ENCODE measurements around the gene C11orf91. TPM values are rescaled to one million over a fixed set of nuclear protein-coding genes. Genes with fewer than 3 reads are reported as not detected.

C11orf91 gene
- total RNA-seq, 2 experiments from 2014 or later = not detected

DNA sequence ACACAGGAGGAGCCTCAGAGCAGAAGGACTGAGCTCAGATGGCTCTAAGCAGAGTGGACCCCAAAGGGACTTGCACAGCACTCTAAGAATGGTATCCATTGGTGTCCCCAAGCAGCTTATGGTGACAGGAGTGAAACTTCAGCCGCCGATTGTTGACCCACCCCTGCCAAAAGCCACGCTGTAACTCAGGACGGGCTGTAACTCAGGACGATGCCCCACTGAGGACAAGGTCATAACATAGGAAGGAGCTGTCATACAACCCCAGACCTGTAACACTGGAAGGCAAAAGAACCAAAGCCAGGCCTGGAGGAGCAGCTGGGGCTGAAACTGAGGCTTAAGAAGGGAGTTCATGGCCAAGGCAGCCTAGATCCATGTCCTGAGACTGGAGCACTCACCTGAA is 21.4 kb upstream of the C11orf91 start:
- H3K4me2 ChIP-seq (ENCODE audit: low read length) = no peak overlapping the region
- no peaks in the 10 kb centered on the region for H3K9me2 ChIP-seq (ENCODE audit: insufficient read depth, low read length)
- CTCF ChIA-PET (ENCODE audit: unreplicated experiment) = interaction anchor here (1.1 kb wide), 1 partner anchor 20 kb away, joined by 4 read pairs; no protein-coding TSS in a partner anchor
- no peak overlapping the region for H3K27ac ChIP-seq (ENCODE audit: low read depth, low read length, poor library complexity, severe bottlenecking)
- no TSS peak for BruUV-seq (replicated peaks)
- H3K79me2 ChIP-seq (ENCODE audit: insufficient read depth, low read depth, low read length) = no peaks in the 10 kb centered on the region
- H3K4me3 ChIP-seq (ENCODE audit: low read depth, low read length, poor library complexity, severe bottlenecking) = no peak overlapping the region
- intact Hi-C loops (cut with micrococcal nuclease; ENCODE audit: unreplicated experiment) = no loop called here
- H2AFZ ChIP-seq (ENCODE audit: low read length) = no peak overlapping the region
- TF ChIP-seq EZH2phosphoT487 (IDR thresholded peaks at IDR 0.05; ENCODE audit: borderline replicate concordance, low read depth, low read length) = no peak
- TF ChIP-seq CTCF (conservative IDR thresholded peaks at IDR 0.05; ENCODE audit: low read length) = no peak
- H4K20me1 ChIP-seq (ENCODE audit: insufficient read depth, low read length) = no peaks in the 10 kb centered on the region
- H3K4me1 ChIP-seq (ENCODE audit: insufficient read depth, low read length, poor library complexity, severe bottlenecking) = no peaks in the 10 kb centered on the region
- POLR2A ChIA-PET = interaction anchor here (0.6 kb wide), 1 partner anchor 596 kb away, joined by 3 read pairs; no protein-coding TSS in a partner anchor
- no peak for DNase-seq (ENCODE audit: low spot score)
- H3K9me3 ChIP-seq (ENCODE audit: low read length) = no peaks in the 10 kb centered on the region
- H3K36me3 ChIP-seq (ENCODE audit: insufficient read depth, low read length) = peaks cover 7% of the 10 kb centered on the region; the same call in 1 of the 2 replicates

GRCh38 chr11:33721426-33721825 is 20.8 kb upstream of the C11orf91 start:
- Histone ChIP-seq H3K79me2 (ENCODE audit: insufficient read depth, low read depth, low read length) (no peaks in the 10 kb centered on the region), H3K4me1 (ENCODE audit: insufficient read depth, low read length, poor library complexity, severe bottlenecking) (no peaks in the 10 kb centered on the region), H3K36me3 (ENCODE audit: insufficient read depth, low read length) (peaks cover 7% of the 10 kb centered on the region; the same call in 1 of the 2 replicates), H3K4me2 (ENCODE audit: low read length) (no peak overlapping the region), H4K20me1 (ENCODE audit: insufficient read depth, low read length) (no peaks in the 10 kb centered on the region), H3K4me3 (ENCODE audit: low read depth, low read length, poor library complexity, severe bottlenecking) (no peak overlapping the region), H2AFZ (ENCODE audit: low read length) (no peak overlapping the region), H3K9me2 (ENCODE audit: insufficient read depth, low read length) (no peaks in the 10 kb centered on the region), H3K27ac (ENCODE audit: low read depth, low read length, poor library complexity, severe bottlenecking) (no peak overlapping the region), H3K9me3 (ENCODE audit: low read length) (no peaks in the 10 kb centered on the region)
- intact Hi-C loops (cut with micrococcal nuclease; ENCODE audit: unreplicated experiment) = no loop called here
- BruUV-seq (replicated peaks) = no TSS peak
- CTCF ChIA-PET (ENCODE audit: unreplicated experiment) = interaction anchor here (1.1 kb wide), 1 partner anchor 21 kb away, joined by 4 read pairs; no protein-coding TSS in a partner anchor
- POLR2A ChIA-PET = interaction anchor here (0.6 to 1.1 kb wide), 2 partner anchors 40 to 596 kb away, joined by 3 read pairs; no protein-coding TSS in a partner anchor
- DNase-seq (ENCODE audit: low spot score) = no peak
- TF ChIP-seq CTCF (conservative IDR thresholded peaks at IDR 0.05; ENCODE audit: low read length) = no peak
- TF ChIP-seq EZH2phosphoT487 (IDR thresholded peaks at IDR 0.05; ENCODE audit: borderline replicate concordance, low read depth, low read length) = no peak

- POLR2A ChIA-PET = interaction anchor here (0.9 kb wide), 1 partner anchor 34 kb away, joined by 6 read pairs; no protein-coding TSS in a partner anchor
- no TSS peak for BruUV-seq (replicated peaks)
- DNase-seq (ENCODE audit: low spot score) = no peak
Observed at GRCh38 chr11:33719587-33719986, 19.0 kb upstream of the C11orf91 start.

More at GRCh38 chr11:33719587-33719986, 19.0 kb upstream of the C11orf91 start:
- H3K79me2 ChIP-seq (ENCODE audit: insufficient read depth, low read depth, low read length) = no peaks in the 10 kb centered on the region
- no peak overlapping the region for H3K4me2 ChIP-seq (ENCODE audit: low read length)
- H3K27ac ChIP-seq (ENCODE audit: low read depth, low read length, poor library complexity, severe bottlenecking) = no peak overlapping the region
- CTCF ChIA-PET (ENCODE audit: unreplicated experiment) = no interaction called here
- no peaks in the 10 kb centered on the region for H3K9me3 ChIP-seq (ENCODE audit: low read length)
- no peak overlapping the region for H3K4me3 ChIP-seq (ENCODE audit: low read depth, low read length, poor library complexity, severe bottlenecking)
- intact Hi-C loops (cut with micrococcal nuclease; ENCODE audit: unreplicated experiment) = no loop called here
- peaks cover 7% of the 10 kb centered on the region; the same call in 1 of the 2 replicates for H3K36me3 ChIP-seq (ENCODE audit: insufficient read depth, low read length)
- no peak for TF ChIP-seq CTCF (conservative IDR thresholded peaks at IDR 0.05; ENCODE audit: low read length)
- TF ChIP-seq EZH2phosphoT487 (IDR thresholded peaks at IDR 0.05; ENCODE audit: borderline replicate concordance, low read depth, low read length) = no peak
- H4K20me1 ChIP-seq (ENCODE audit: insufficient read depth, low read length) = no peaks in the 10 kb centered on the region
- H3K9me2 ChIP-seq (ENCODE audit: insufficient read depth, low read length) = no peaks in the 10 kb centered on the region
- H2AFZ ChIP-seq (ENCODE audit: low read length) = no peak overlapping the region
- H3K4me1 ChIP-seq (ENCODE audit: insufficient read depth, low read length, poor library complexity, severe bottlenecking) = no peaks in the 10 kb centered on the region
